Endothelial cell of umbilical vein (primary cell): Measurements from ENCODE around the gene DNAJC12. TPM values are rescaled to one million over a fixed set of nuclear protein-coding genes. Genes with fewer than 3 reads are reported as not detected.

ENCODE experiments used
- BruUV-seq: library from RNA; stranded (reverse); fragments of 400-500 nt; replicated peaks from 2 replicates; lab custom pipeline; 2021; lab: Mats Ljungman, UMichigan
- CTCF ChIA-PET: fragments of 300-600, 350-600 bp; sonication (Branson Sonifier 250); formaldehyde crosslinking; loops from one replicate; lab custom pipeline; 2021; ENCODE audit warnings: antibody characterized with exemption, inconsistent platforms; lab: Charles Lee
- POLR2A ChIA-PET: fragments of 300-600, 350-600 bp; sonication (Branson Sonifier 250); formaldehyde crosslinking; loops from one replicate; lab custom pipeline; 2021; ENCODE audit warnings: antibody characterized with exemption, inconsistent platforms; lab: Charles Lee
- DNase-seq: peaks from one replicate; pipeline ENCODE4 v3.0.0-alpha.2; 2011; ENCODE audit warnings: low read depth, low spot score
- FAIRE-seq: peaks from 2 replicates; lab custom pipeline; 2011; peaks lifted over from hg19 to GRCh38; lab: Jason Lieb, UNC
- H2AFZ ChIP-seq: 2 replicates; pipeline ENCODE4 v1.6.0; 2012; ENCODE audit warnings: low read depth, low read length, control low read depth, inconsistent platforms
- H3K27ac ChIP-seq: 2 replicates; pipeline ENCODE4 v1.5.1; 2011; ENCODE audit warnings: low read depth, mild to moderate bottlenecking, control low read depth, low read length, moderate library complexity; ENCODE audit not compliant: insufficient read depth
- H3K27me3 ChIP-seq, 2 experiments: 2 replicates each; pipeline versions ENCODE4 v1.6.0 to v1.6.1; 2011; ENCODE audit warnings: low read length in 2 of 2, mixed read lengths in 1 of 2; ENCODE audit not compliant: control insufficient read depth in 2 of 2, insufficient read depth in 2 of 2
- H3K36me3 ChIP-seq, 2 experiments: 2 replicates in 1 of 2; 3 replicates in 1 of 2; pipeline ENCODE4 v1.5.1; 2011; ENCODE audit warnings: low read length in 2 of 2, mild to moderate bottlenecking in 1 of 2, moderate library complexity in 1 of 2; ENCODE audit not compliant: control insufficient read depth in 2 of 2, insufficient read depth in 2 of 2; ENCODE audit errors: extremely low read depth in 1 of 2
- H3K4me1 ChIP-seq: 3 replicates; pipeline ENCODE4 v1.5.1; 2011; ENCODE audit warnings: mild to moderate bottlenecking, low read length; ENCODE audit not compliant: control insufficient read depth, insufficient read depth; ENCODE audit errors: extremely low read depth
- H3K4me2 ChIP-seq: 2 replicates; pipeline ENCODE4 v1.6.1; 2011; ENCODE audit warnings: low read length, control low read depth, mixed read lengths; ENCODE audit not compliant: insufficient read depth
- H3K4me3 ChIP-seq, 3 experiments: fragments of 200-600 bp in 1 of 3; sonication (generic), shearing (Covaris generic) in 1 of 3; replicated peaks in 1 of 3; 2 replicates each; pipeline ENCODE4 v1.5.1; 2011 to 2016; ENCODE audit warnings: control low read depth in 3 of 3, low read length in 3 of 3, mild to moderate bottlenecking in 2 of 3, inconsistent platforms in 1 of 3, low read depth in 1 of 3, moderate library complexity in 1 of 3; ENCODE audit not compliant: insufficient read depth in 1 of 3
- H3K79me2 ChIP-seq: 2 replicates; pipeline ENCODE4 v1.6.0; 2012; ENCODE audit warnings: low read length, inconsistent platforms; ENCODE audit not compliant: control insufficient read depth, insufficient read depth
- H3K9ac ChIP-seq: replicated peaks from 2 replicates; pipeline ENCODE3; 2011; ENCODE audit warnings: low read length, control low read depth; ENCODE audit not compliant: insufficient read depth; ENCODE audit errors: extremely low read depth
- H3K9me1 ChIP-seq: replicated peaks from 3 replicates; pipeline ENCODE4 v1.6.0; 2011; ENCODE audit warnings: mild to moderate bottlenecking, low read length; ENCODE audit not compliant: control insufficient read depth, insufficient read depth; ENCODE audit errors: extremely low read depth
- H3K9me3 ChIP-seq: replicated peaks from 2 replicates; pipeline ENCODE4 v1.5.1; 2012; ENCODE audit warnings: low read length, inconsistent platforms; ENCODE audit not compliant: control insufficient read depth, insufficient read depth
- H4K20me1 ChIP-seq: replicated peaks from 2 replicates; pipeline ENCODE3; 2011; ENCODE audit warnings: mild to moderate bottlenecking, low read length; ENCODE audit not compliant: control insufficient read depth, insufficient read depth; ENCODE audit errors: extremely low read depth
- CTCF ChIP-seq, 2 donors: IDR thresholded peaks; 1 replicate in 1 of 2; 2 replicates in 1 of 2; pipeline ENCODE4 v1.5.1; 2011; ENCODE audit warnings: low read length in 2 of 2, mild to moderate bottlenecking in 2 of 2, moderate library complexity in 2 of 2, control low read depth in 1 of 2, inconsistent platforms in 1 of 2, low read depth in 1 of 2; ENCODE audit not compliant: insufficient read depth in 1 of 2; ENCODE audit errors: extremely low read depth in 1 of 2
- EZH2 ChIP-seq: IDR thresholded peaks from 2 replicates; pipeline ENCODE4 v1.6.1; 2012; ENCODE audit warnings: borderline replicate concordance, low read depth, mild to moderate bottlenecking, moderate library complexity, low read length, inconsistent platforms; ENCODE audit not compliant: severe bottlenecking
- FOS ChIP-seq: IDR thresholded peaks from 2 replicates; pipeline ENCODE4 v1.6.1; 2011; ENCODE audit warnings: mild to moderate bottlenecking, low read length, moderate library complexity, borderline replicate concordance; ENCODE audit not compliant: insufficient read depth
- GATA2 ChIP-seq: IDR thresholded peaks from 2 replicates; pipeline ENCODE4 v1.7.0; 2011; ENCODE audit warnings: low read depth, mild to moderate bottlenecking, moderate library complexity, mixed read lengths, low read length; ENCODE audit not compliant: insufficient read length, insufficient read depth
- JUN ChIP-seq: IDR thresholded peaks from 2 replicates; pipeline ENCODE4 v1.6.1; 2011; ENCODE audit warnings: borderline replicate concordance, low read depth; ENCODE audit not compliant: insufficient read length, insufficient read depth
- MAX ChIP-seq: IDR thresholded peaks from 2 replicates; pipeline ENCODE4 v1.6.1; 2011; ENCODE audit not compliant: insufficient read depth, insufficient read length
- MYC ChIP-seq: IDR thresholded peaks from one replicate; pipeline ENCODE4 v1.6.1; 2011; ENCODE audit warnings: mild to moderate bottlenecking, low read depth, low read length
- POLR2A ChIP-seq: IDR thresholded peaks from 2 replicates; pipeline ENCODE4 v1.6.1; 2012; ENCODE audit warnings: low read depth, mild to moderate bottlenecking, control low read depth, low read length
- POLR2AphosphoS5 ChIP-seq: IDR thresholded peaks from 2 replicates; pipeline ENCODE4 v1.6.1; 2012; ENCODE audit warnings: low read depth, mild to moderate bottlenecking, control low read depth, low read length, moderate library complexity; ENCODE audit not compliant: insufficient read depth
- dilution Hi-C: fragments of 300-500 bp; cut with MboI; formaldehyde crosslinking; loops from one replicate; pipeline ENCODE4 v1.15.0; 2019; ENCODE audit warnings: low sequenced_read_pairs; ENCODE audit not compliant: extremely low pct_ligation_motif_present
- intact Hi-C: fragments of 100-400 bp; cut with micrococcal nuclease; formaldehyde crosslinking; loops from one replicate; pipeline ENCODE4 v1.10.0; 2022
- polyA plus RNA-seq, 4 experiments: library from polyadenylated mRNA; depleted of rRNA in 3 of 4; stranded (reverse) in 3 of 4; unstranded in 1 of 4; fragments of >200 nt; gene quantifications; 2 replicates each; pipeline versions ENCODE4 v1.2.1 to v1.2.3, GENCODE V29; 2011 to 2012; ENCODE audit warnings: missing spikeins in 1 of 4
- total RNA-seq: library from RNA; stranded (reverse); gene quantifications from 2 replicates; pipeline ENCODE4 v1.2.3, GENCODE V29; 2021

The DNAJC12 gene
- total and polyA plus RNA-seq, 2 donors (not counting 3 experiments of a cell fraction or from before 2014, with no cell fraction given) = 0.54 to 1.0 TPM

GRCh38 chr10:67815571-67816059 lies 22.4 kb downstream of the DNAJC12 start:
- H3K4me3 ChIP-seq = no peak overlapping the region
- no peaks in the 10 kb centered on the region for H3K79me2 ChIP-seq
- H3K4me2 ChIP-seq = no peak overlapping the region
- H3K36me3 ChIP-seq = no peaks in the 10 kb centered on the region
- no peak overlapping the region for H2AFZ ChIP-seq
- CTCF ChIA-PET = no interaction called here
- FAIRE-seq (no peak), DNase-seq (peak; percentile 56)
- H3K4me1 ChIP-seq = no peaks in the 10 kb centered on the region
- no peaks in the 10 kb centered on the region for H3K9me1 ChIP-seq
- H3K9ac ChIP-seq = no peak overlapping the region
- intact Hi-C loops (no loop called here), dilution Hi-C loops (no loop called here)
- H3K27ac ChIP-seq = no peak overlapping the region
- H4K20me1 ChIP-seq = no peaks in the 10 kb centered on the region
- H3K27me3 ChIP-seq = peaks cover 0 to 2% of the 10 kb centered on the region in 2 experiments
- no peak for TF ChIP-seq POLR2AphosphoS5
- TF ChIP-seq JUN = peak; percentile 39
- POLR2A ChIA-PET = no interaction called here
- no peaks in the 10 kb centered on the region for H3K9me3 ChIP-seq
- no TSS peak for BruUV-seq

GRCh38 chr10:67812007-67812406 lies 26.0 kb downstream of the DNAJC12 start:
- peaks cover 5 to 9% of the 10 kb centered on the region in 2 experiments for H3K27me3 ChIP-seq
- POLR2A ChIA-PET = no interaction called here
- dilution Hi-C loops = no loop called here

More at GRCh38 chr10:67812007-67812406, 26.0 kb downstream of the DNAJC12 start:
- H3K4me1 ChIP-seq = no peaks in the 10 kb centered on the region
- intact Hi-C loops = no loop called here
- H3K9ac ChIP-seq = no peak overlapping the region
- FAIRE-seq (no peak), DNase-seq (no peak)
- H3K4me2 ChIP-seq = no peak overlapping the region
- H3K9me3 ChIP-seq = no peaks in the 10 kb centered on the region
- BruUV-seq = no TSS peak
- H2AFZ ChIP-seq = peak overlapping the region; percentile 61
- no peak overlapping the region for H3K27ac ChIP-seq
- no peak overlapping the region for H3K4me3 ChIP-seq
- H3K36me3 ChIP-seq = no peaks in the 10 kb centered on the region
- H3K9me1 ChIP-seq = no peaks in the 10 kb centered on the region
- CTCF ChIA-PET = interaction anchor here (0.7 to 1.4 kb wide), 2 partner anchors 8 to 23 kb away, joined by 3 read pairs; no protein-coding TSS in a partner anchor
- H3K79me2 ChIP-seq = no peaks in the 10 kb centered on the region
- TF ChIP-seq CTCF (IDR thresholded peaks at IDR 0.05; ENCODE audit: extremely low read depth in 1 of 2, insufficient read depth in 1 of 2, low read depth in 1 of 2, low read length in 2 of 2) = no peak
- TF ChIP-seq MAX = no peak
- TF ChIP-seq JUN = no peak
- TF ChIP-seq EZH2 = no peak
- TF ChIP-seq GATA2 = no peak
- TF ChIP-seq POLR2A = no peak
- TF ChIP-seq POLR2AphosphoS5 = no peak
- TF ChIP-seq MYC = no peak
- no peak for TF ChIP-seq FOS
- no peaks in the 10 kb centered on the region for H4K20me1 ChIP-seq
